ES-I3 (cell line): ENCODE results near the gene LMNTD1.

Experiments
- H3K36me3 ChIP-seq: 2 replicates; pipeline ENCODE4 v1.6.1; 2013; ENCODE audit warnings: mild to moderate bottlenecking, low read length, control low read depth, moderate library complexity; ENCODE audit not compliant: insufficient read depth
- H3K4me1 ChIP-seq: 2 replicates; pipeline ENCODE4 v1.6.1; 2013; ENCODE audit warnings: mild to moderate bottlenecking, control low read depth, low read length; ENCODE audit not compliant: insufficient read depth
- H3K9ac ChIP-seq: 2 replicates; pipeline ENCODE4 v1.6.1; 2013; ENCODE audit warnings: low read depth, mild to moderate bottlenecking, low read length, moderate library complexity
- H3K9me3 ChIP-seq: 2 replicates; pipeline ENCODE4 v1.6.1; 2013; ENCODE audit warnings: mild to moderate bottlenecking, low read length, moderate library complexity; ENCODE audit not compliant: control insufficient read depth, insufficient read depth

The LMNTD1 gene

DNA sequence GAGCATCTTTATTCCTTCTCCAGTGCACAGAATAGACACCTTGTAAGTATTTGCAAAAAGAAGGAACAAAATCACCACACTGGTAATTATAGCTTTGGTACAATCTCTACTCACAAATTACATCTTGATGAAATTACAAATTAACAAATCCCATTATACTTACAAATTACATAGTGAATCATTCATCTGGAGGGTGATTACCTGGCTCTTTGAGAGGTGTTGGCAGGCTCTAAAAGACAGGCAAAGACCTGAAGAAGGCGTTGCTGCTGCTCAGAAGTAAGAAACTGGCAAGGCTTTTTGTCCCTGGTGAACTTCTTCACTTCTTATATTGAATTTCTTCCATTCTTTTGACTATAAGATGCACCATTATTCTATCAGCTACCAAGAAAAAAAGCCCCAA, 21.7 kb upstream of the LMNTD1 start:
- no peaks in the 10 kb centered on the region for H3K9me3 ChIP-seq
- H3K4me1 ChIP-seq: no peaks in the 10 kb centered on the region
- no peak overlapping the region for H3K9ac ChIP-seq
- no peaks in the 10 kb centered on the region for H3K36me3 ChIP-seq

DNA sequence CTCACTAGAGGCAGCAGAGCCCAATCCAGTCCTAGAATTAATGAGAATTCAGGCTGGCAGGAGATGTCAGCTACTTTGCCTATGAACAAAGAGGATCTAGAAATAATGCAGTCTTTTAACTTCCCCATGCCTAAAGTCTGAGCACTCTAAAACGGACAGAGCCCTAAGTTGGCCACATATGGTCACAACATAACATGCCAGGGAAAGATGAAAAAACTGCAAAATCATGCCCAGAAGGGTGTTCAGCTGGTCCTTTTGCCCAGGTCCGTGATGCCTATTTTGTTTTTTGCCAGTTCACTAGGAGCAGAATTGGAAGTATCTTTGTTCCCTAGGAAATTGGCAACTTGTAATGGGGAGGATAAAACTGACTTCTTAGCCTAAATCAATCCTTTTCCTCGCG, 20.3 kb upstream of the LMNTD1 start:
- no peak overlapping the region for H3K9ac ChIP-seq
- no peaks in the 10 kb centered on the region for H3K4me1 ChIP-seq
- no peaks in the 10 kb centered on the region for H3K9me3 ChIP-seq
- H3K36me3 ChIP-seq: no peaks in the 10 kb centered on the region

DNA sequence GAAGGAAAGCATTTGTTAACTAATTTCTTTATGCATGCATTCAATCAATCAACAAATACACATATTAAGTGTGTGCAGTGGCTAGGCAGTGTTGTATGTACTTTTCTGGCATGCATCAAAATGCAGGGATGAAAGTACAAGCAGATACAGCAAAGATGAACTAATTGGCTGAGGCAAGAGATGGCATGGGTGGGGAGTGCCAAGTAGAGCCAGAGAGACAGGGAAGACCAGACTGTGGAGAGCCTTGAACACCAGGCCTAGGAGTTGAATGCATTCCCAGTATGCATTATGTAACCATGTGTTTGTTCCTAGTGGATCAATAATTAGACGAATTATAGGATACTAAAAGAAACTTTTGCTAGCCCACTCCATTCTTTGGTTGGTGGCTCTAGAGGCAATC, 17.3 kb upstream of the LMNTD1 start:
- Histone ChIP-seq H3K4me1 (no peaks in the 10 kb centered on the region), H3K36me3 (no peaks in the 10 kb centered on the region), H3K9ac (no peak overlapping the region), H3K9me3 (no peaks in the 10 kb centered on the region)

DNA sequence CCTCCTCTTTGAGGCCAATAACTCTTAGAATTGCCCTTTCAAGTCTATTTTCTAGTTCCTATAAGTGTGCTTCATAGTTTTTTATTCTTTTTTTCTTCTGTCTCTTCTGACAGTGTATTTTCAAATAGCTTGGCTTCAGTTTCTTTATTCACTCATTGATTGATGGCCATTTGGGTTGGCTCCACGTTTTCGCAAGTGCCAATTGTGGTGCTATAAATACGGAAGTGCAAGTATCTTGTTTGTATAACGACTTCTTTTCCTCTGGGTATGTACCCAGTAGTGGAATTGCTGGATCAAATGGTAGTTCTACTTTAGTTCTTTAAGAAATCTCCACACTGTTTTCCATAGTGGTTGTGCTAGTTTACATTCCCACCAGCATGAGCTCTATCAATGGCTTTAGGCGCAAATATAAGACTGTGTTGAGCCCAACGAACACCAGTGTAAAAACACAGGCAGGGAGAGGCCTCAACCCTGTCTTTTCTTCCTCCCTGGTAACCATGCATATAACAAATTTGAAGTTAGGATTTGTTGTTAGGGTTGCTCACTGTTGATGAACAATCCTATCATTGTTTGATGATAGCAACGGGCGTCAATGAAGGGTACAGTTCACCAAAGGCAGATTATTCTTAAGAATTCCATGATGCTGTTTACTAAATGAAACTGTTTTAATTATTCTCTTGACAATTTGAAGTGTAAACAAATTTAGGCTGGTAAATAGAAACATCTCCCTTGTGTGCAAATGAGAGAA, 13.3 kb upstream of the LMNTD1 start:
- no peaks in the 10 kb centered on the region for H3K36me3 ChIP-seq
- no peaks in the 10 kb centered on the region; the same call in 1 of the 2 replicates for H3K9me3 ChIP-seq
- no peak overlapping the region for H3K9ac ChIP-seq
- H3K4me1 ChIP-seq: no peaks in the 10 kb centered on the region

DNA sequence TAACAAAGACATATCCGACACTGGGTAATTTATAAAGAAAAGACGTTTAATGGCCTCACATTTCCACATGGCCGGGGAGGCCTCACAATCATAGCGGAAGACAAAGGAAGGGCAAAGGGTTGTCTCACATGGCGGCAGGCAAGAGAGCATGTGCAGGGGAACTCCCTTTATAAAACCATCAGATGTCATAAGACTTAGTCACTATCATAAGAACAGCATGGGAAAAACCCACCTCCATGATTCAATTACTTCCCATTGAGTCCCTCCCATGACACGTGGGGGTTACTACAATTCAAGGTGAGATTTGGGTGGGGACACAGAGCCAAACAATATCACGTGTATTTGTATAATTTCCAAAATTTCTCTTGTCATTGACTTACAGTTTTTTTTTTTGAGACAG, 5.5 kb upstream of the LMNTD1 start:
- H3K36me3 ChIP-seq: no peaks in the 10 kb centered on the region
- no peaks in the 10 kb centered on the region for H3K4me1 ChIP-seq
- no peaks in the 10 kb centered on the region for H3K9me3 ChIP-seq
- no peak overlapping the region for H3K9ac ChIP-seq

DNA sequence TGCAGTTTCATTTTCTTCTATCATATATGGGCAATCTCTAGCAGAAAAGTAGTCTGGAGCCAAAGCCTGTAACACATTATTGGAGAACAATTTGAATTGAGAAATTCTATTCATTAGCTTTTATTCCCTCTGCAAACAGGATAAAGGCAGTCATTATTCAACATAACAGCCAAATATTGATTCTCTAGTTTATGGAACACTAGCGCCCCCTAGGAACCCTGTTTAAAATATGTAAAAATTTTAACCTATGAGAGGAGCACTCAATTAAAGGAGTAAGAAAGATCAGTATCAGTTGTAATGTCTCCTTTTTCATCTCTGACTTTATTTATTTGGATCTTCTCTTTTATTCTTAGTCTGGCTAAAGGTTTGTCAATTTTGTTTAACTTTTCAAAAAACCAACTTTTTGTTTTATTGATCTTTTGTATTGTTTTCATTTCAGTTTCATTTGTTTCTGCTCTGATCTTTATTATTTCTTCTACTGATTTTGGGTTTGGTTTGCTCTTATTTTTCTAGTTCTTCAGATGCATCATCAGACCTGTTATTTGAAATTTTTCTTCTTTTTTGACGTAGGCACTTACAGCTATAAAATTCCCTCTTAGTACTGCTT, 4.8 kb upstream of the LMNTD1 start:
- Histone ChIP-seq H3K36me3 (no peaks in the 10 kb centered on the region), H3K9ac (no peak overlapping the region), H3K9me3 (no peaks in the 10 kb centered on the region), H3K4me1 (no peaks in the 10 kb centered on the region)

DNA sequence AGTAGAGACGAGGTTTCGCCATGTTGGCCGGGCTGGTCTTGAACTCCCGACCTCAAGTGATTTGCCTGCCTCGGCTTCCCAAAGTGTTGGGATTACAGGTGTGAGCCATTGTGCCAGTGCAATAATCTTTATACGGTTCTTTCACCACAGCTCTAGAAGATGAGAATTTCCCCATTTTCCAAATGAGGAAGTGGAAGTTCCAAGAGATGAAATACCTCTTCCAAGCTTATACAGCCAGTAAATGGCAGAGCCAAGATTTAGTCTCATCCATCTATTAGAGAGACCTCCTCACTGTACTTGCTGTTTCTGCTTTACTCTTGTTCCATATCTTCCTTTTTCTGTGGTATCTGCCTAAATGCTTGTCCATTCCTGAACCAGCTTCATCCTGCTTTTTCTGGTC, 3.1 kb upstream of the LMNTD1 start:
- Histone ChIP-seq H3K9ac (no peak overlapping the region), H3K36me3 (no peaks in the 10 kb centered on the region), H3K9me3 (no peaks in the 10 kb centered on the region), H3K4me1 (no peaks in the 10 kb centered on the region)

DNA sequence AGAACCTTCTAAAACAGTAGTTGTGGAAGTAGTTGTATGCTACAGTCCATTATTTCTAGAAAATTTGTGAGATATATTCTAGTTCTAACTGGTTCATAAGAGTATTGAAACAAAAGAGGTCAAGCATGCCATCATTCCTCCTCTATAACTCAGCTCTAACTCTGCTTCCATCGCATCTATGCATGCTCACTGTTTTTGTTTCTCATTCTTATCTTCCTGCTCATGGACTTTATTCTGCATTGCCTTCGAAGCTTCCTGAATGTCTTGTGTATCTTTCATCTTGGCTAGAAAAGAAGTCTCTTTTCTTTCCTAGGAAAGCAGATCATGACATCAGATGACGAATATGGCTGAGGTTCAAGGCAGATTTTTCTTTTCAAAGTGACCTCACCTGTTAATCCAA, 402 bp downstream of the LMNTD1 start:
- H3K36me3 ChIP-seq: no peaks in the 10 kb centered on the region
- no peaks in the 10 kb centered on the region for H3K9me3 ChIP-seq
- no peaks in the 10 kb centered on the region for H3K4me1 ChIP-seq
- no peak overlapping the region for H3K9ac ChIP-seq

DNA sequence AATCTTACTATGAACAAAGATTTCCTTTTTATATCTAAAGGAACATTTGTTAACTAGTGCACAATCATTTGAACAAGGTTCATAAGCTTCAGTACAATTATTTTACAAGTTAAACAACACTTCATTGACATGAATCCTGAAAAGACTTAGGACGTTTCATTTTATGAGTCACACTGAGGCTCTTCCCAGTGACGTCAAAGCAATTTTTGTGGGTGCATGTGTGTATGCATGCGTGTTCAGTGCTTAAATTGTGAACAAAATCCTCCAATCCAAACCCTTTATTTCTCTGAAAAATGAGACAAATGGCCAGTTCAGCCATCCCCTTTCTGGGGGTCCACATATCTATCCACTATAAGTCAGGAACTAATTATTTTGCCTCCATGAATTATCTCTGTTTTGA, 2.9 kb downstream of the LMNTD1 start:
- Histone ChIP-seq H3K4me1 (no peaks in the 10 kb centered on the region), H3K36me3 (no peaks in the 10 kb centered on the region), H3K9ac (no peak overlapping the region), H3K9me3 (no peaks in the 10 kb centered on the region)

DNA sequence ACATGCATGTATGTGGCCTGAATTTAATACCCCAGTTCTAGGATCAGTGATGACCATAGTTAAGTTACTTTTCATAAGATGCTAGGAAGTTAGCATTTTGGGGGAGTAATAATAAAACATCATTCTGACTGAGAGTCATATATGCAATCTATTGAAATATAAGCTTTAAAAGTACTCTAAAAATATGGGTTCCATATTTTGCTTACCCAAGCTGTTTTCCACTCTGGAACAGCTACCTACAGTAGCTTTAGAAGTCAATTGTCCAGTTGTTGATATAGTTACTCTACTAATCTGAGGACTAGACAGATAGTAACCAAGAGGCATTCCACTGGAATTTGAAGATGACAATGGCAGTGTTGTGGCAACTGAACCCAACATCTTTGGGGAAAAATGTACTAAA, 4.0 kb downstream of the LMNTD1 start:
- no peak overlapping the region for H3K9ac ChIP-seq

DNA sequence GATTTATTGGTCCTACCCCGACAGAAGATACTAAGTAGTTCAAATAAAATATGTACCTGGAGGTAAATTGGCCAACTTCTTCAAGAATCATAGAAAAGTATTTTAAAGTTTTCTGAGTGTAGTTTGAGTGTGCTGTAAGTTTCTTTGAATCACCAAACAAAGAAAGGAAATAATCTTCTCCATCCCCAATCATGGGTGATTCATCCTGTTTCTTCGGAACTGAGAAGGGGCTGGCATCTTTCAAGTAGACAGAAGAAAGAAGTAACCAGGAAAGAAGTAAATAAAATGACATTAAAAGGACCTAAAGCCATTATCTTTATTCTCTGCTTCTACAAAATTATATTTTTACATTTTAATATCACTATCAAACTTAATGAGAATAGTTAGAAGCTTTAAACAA, 6.8 kb downstream of the LMNTD1 start:
- Histone ChIP-seq H3K36me3 (no peaks in the 10 kb centered on the region), H3K4me1 (no peaks in the 10 kb centered on the region), H3K9ac (no peak overlapping the region), H3K9me3 (no peaks in the 10 kb centered on the region)

More for the DNA sequence above, 4.0 kb downstream of the LMNTD1 start:
- H3K9me3 ChIP-seq: no peaks in the 10 kb centered on the region
- H3K4me1 ChIP-seq: no peaks in the 10 kb centered on the region
- no peaks in the 10 kb centered on the region for H3K36me3 ChIP-seq

DNA sequence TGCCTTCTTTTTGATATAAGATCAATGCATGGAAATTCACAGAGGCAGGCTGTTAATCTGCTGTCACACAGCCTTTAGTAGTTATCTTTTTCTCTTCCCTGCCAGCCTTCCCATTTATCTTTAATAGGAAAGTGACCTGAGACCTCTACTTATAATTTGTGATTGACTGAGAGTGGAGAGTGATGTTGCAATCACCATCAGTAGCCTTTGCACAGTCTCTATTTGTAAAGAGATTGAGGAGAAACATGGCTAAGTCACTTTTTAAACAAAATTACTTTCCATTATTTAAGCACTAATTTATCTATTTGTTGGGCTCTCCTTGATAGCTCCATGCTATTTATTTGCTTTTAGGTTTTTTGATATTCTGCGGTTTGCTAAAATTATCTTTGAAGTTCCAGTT, 19.9 kb downstream of the LMNTD1 start:
- no peaks in the 10 kb centered on the region for H3K4me1 ChIP-seq
- H3K9me3 ChIP-seq: no peaks in the 10 kb centered on the region
- no peaks in the 10 kb centered on the region for H3K36me3 ChIP-seq
- H3K9ac ChIP-seq: no peak overlapping the region

DNA sequence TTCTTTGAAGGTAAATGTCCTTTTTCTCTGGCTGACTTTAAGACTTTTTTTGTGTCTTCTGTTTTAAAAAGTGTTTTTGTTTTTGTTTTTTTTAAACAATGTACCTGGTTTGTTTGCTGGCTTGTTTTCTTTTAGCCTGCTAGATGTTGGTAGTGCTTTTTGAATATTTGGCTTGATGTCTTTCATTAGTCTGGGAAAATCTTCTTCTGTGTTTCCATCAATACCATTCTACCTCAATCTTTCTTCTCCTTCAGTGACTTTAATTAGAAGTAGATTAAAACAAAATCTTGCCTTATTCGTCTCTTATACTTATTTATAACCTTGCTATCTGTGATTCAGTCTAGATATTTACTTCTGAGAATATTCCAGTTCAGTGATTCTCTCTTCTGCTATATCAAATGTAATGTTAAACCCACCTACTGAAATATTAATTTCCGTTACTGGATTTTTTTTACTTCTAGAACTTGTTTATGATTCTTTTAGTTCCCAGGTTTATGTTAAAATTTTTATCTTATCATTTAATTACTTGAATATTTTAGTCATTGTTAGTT, 21.5 kb downstream of the LMNTD1 start:
- H3K36me3 ChIP-seq: no peaks in the 10 kb centered on the region
- no peak overlapping the region for H3K9ac ChIP-seq
- H3K4me1 ChIP-seq: no peaks in the 10 kb centered on the region
- H3K9me3 ChIP-seq: no peaks in the 10 kb centered on the region

DNA sequence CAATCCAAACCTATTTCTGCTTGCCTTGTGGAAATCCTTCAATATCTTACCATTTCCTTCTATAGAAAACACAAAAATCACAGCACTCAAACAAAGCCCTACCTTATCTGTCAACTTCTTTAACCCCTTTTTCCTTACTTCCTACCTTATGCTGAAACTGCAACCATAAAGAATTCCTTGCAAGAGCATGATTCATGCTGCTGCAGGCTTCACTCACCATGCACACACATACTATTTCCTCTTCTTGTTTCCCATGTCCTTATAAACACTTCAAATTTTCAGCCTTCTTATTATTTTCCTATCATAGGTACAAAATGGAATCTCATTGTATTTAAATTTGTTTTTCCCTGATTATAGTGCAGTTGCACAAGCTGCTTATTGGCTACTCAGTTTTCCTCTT, 23.3 kb downstream of the LMNTD1 start:
- H3K4me1 ChIP-seq: no peaks in the 10 kb centered on the region
- H3K9me3 ChIP-seq: no peaks in the 10 kb centered on the region
- H3K9ac ChIP-seq: no peak overlapping the region

DNA sequence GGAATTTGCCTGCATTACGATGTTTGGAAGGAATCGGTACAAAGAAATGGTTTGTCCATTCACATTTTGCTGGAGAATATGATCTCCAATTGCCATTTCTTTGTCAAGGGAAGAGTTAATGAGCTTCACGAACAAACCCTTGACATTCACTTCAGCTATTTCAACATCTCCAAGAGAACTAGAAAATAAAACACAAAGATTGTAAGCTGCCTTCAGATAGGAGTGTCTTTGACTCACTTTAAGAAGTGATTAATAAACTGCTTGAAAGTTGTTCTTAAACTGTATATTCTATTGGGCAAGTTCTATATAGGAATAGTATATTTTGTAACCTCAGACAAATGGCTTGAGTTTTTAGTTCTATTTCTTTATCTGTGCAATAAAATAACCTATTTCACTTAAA, 26.3 kb downstream of the LMNTD1 start:
- Histone ChIP-seq H3K9ac (no peak overlapping the region), H3K4me1 (no peaks in the 10 kb centered on the region), H3K36me3 (no peaks in the 10 kb centered on the region), H3K9me3 (no peaks in the 10 kb centered on the region)

More for the DNA sequence above, 23.3 kb downstream of the LMNTD1 start:
- H3K36me3 ChIP-seq: no peaks in the 10 kb centered on the region
